T-cell (primary cell): ENCODE results near the gene TMEM14B. TPM values are rescaled to one million over a fixed set of nuclear protein-coding genes. Genes with fewer than 3 reads are reported as not detected.

Experiments used
- total RNA-seq, 35 experiments: library from RNA in 6 of 35; stranded (reverse) in 6 of 35; fragments of 120-200 nt in 1 of 35; gene quantifications; one replicate each; pipeline versions ENCODE4 v1.2.1 to v1.2.4 and lab custom pipeline; 2013 to 2026

TMEM14B gene
- total RNA-seq, 5 donors from 2014 or later (not counting 1 experiment from before 2014, with no cell fraction given): 45.4 to 74.2 (median 68.0) TPM

Other genes with a start within 250 kb of the TMEM14B start
- gene GCNT2, start 226.5 kb upstream of the TMEM14B start, total RNA-seq: 1 to 10 TPM; 2.2 to 6.8 (median 2.9) TPM
- gene C6orf52, start 53.2 kb upstream of the TMEM14B start, total RNA-seq: 1 to 10 TPM in 3 of 5 donors, not detected in 2; 1.1 to 1.7 (median 1.5) TPM
- 10 to 100 TPM in 1 of 5 donors, 1 to 10 TPM in 4; 5.2 to 10.2 (median 7.4) TPM for gene PAK1IP1, start 52.8 kb upstream of the TMEM14B start, total RNA-seq
- 10 to 100 TPM; 14.8 to 45.2 (median 33.8) TPM for gene TMEM14C, start 24.7 kb upstream of the TMEM14B start, total RNA-seq
- under 1 TPM in 3 of 5 donors, not detected in 2; 0.19 to 0.26 (median 0.23) TPM for gene MAK, start 90.7 kb downstream of the TMEM14B start, total RNA-seq
- gene GCM2, start 134.2 kb downstream of the TMEM14B start, total RNA-seq: not detected
- gene SYCP2L, start 139.2 kb downstream of the TMEM14B start, total RNA-seq: under 1 TPM in 1 of 5 donors, not detected in 4; 0.56 TPM